Urinary bladder (tissue), 4 donors: ENCODE data around the gene FAM20C. TPM values are rescaled to one million over a fixed set of nuclear protein-coding genes. Genes with fewer than 3 reads are reported as not detected.
"Not testable (repeated sequence)": the region's sequence is repeated elsewhere in the genome, so short reads cannot be mapped to it uniquely, and the experiment has no call there.

ENCODE experiments used
- DNase-seq: peaks from one replicate; pipeline ENCODE4 v3.0.0-alpha.2; 2015; ENCODE audit errors: extremely low spot score
- H3K27ac ChIP-seq: one replicate; pipeline ENCODE4 v1.5.1; 2013; ENCODE audit warnings: low read depth, mild to moderate bottlenecking, moderate library complexity
- H3K36me3 ChIP-seq: one replicate; pipeline ENCODE4 v1.6.1; 2013; ENCODE audit warnings: mild to moderate bottlenecking, moderate library complexity; ENCODE audit not compliant: insufficient read depth
- H3K4me1 ChIP-seq: one replicate; pipeline ENCODE4 v1.6.1; 2013; ENCODE audit warnings: mild to moderate bottlenecking, moderate library complexity; ENCODE audit not compliant: insufficient read depth
- H3K4me3 ChIP-seq: one replicate; pipeline ENCODE4 v1.5.1; 2013; ENCODE audit warnings: low read depth, low read length
- WGBS: extraction: QIAGEN DNeasy Blood & Tissue Kit; methylation state at CpG from one replicate; pipeline ENCODE4 v1.1.7; 2013; 5-methylcytosine and 5-hydroxymethylcytosine counted together
- polyA plus RNA-seq: library from polyadenylated mRNA; stranded (reverse); fragments of 200-250 nt; gene quantifications from one replicate; pipeline ENCODE4 v1.2.3, GENCODE V29; 2013
- total RNA-seq: library from RNA; depleted of rRNA; stranded (reverse); fragments of >200 nt; gene quantifications from one replicate; pipeline ENCODE4 v1.2.3, GENCODE V29; 2014
- donor health status: healthy with polysubstance abuse.
- donor health status: healthy.

Gene FAM20C
- total and polyA plus RNA-seq, 2 donors = 13.3 to 86.5 TPM

- H3K4me3 ChIP-seq = no peak overlapping the region
- no peaks in the 10 kb centered on the region for H3K36me3 ChIP-seq
- no peak overlapping the region for H3K27ac ChIP-seq
- DNase-seq = no peak
- 94% methylated on average over 32 of the region's 32 CpGs for WGBS
- H3K4me1 ChIP-seq = no peaks in the 10 kb centered on the region
Observed at GRCh38 chr7:261341-262250, 69.2 kb downstream of the FAM20C start.

GRCh38 chr7:262251-262572 lies 69.8 kb downstream of the FAM20C start:
- H3K27ac ChIP-seq = no peak overlapping the region
- no peak overlapping the region for H3K4me3 ChIP-seq
- WGBS = 95% methylated on average over 9 of the region's 9 CpGs
- DNase-seq = no peak
- H3K4me1 ChIP-seq = no peaks in the 10 kb centered on the region
- H3K36me3 ChIP-seq = no peaks in the 10 kb centered on the region

- not testable (repeated sequence) for H3K36me3 ChIP-seq, DNase-seq, H3K4me1 ChIP-seq, H3K4me3 ChIP-seq, H3K27ac ChIP-seq
- WGBS = 91% methylated on average over 28 of the region's 31 CpGs
Observed at GRCh38 chr7:262631-263311, 70.4 kb downstream of the FAM20C start.

GRCh38 chr7:263483-264351 lies 71.3 kb downstream of the FAM20C start:
- not testable (repeated sequence) for DNase-seq, H3K4me3 ChIP-seq, H3K4me1 ChIP-seq, H3K27ac ChIP-seq, H3K36me3 ChIP-seq
- 76% methylated on average over 35 of the region's 37 CpGs for WGBS

- Histone ChIP-seq H3K4me1 (no peaks in the 10 kb centered on the region), H3K27ac (no peak overlapping the region), H3K4me3 (no peak overlapping the region), H3K36me3 (no peaks in the 10 kb centered on the region)
- DNase-seq = peak; percentile 18
- WGBS = 73% methylated on average over 27 of the region's 27 CpGs
Observed at GRCh38 chr7:264541-265191, 72.3 kb downstream of the FAM20C start.

- H3K36me3 ChIP-seq = no peaks in the 10 kb centered on the region
- WGBS = 72% methylated on average over 25 of the region's 25 CpGs
- H3K4me1 ChIP-seq = no peaks in the 10 kb centered on the region
- H3K27ac ChIP-seq = no peak overlapping the region
- no peak overlapping the region for H3K4me3 ChIP-seq
- no peak for DNase-seq
Observed at GRCh38 chr7:265192-265997, 73.0 kb downstream of the FAM20C start.

GRCh38 chr7:265998-266850 lies 73.9 kb downstream of the FAM20C start:
- whole genome bisulfite sequencing = 73% methylated on average over 22 of the region's 22 CpGs
- DNase-seq = no peak

GRCh38 chr7:266851-267840 lies 74.8 kb downstream of the FAM20C start:
- WGBS = 77% methylated on average over 45 of the region's 45 CpGs
- no peak for DNase-seq
- Histone ChIP-seq H3K4me1 (no peaks in the 10 kb centered on the region), H3K27ac (no peak overlapping the region), H3K36me3 (no peaks in the 10 kb centered on the region), H3K4me3 (no peak overlapping the region)

More at GRCh38 chr7:265998-266850, 73.9 kb downstream of the FAM20C start:
- Histone ChIP-seq H3K4me3 (no peak overlapping the region), H3K27ac (no peak overlapping the region), H3K4me1 (no peaks in the 10 kb centered on the region), H3K36me3 (no peaks in the 10 kb centered on the region)

GRCh38 chr7:268991-269390 lies 76.6 kb downstream of the FAM20C start:
- 68% methylated on average over 12 of the region's 12 CpGs for WGBS
- DNase-seq = no peak
- no peak overlapping the region for H3K27ac ChIP-seq
- no peak overlapping the region for H3K4me3 ChIP-seq
- H3K4me1 ChIP-seq = no peaks in the 10 kb centered on the region
- no peaks in the 10 kb centered on the region for H3K36me3 ChIP-seq

GRCh38 chr7:269721-270120 lies 77.3 kb downstream of the FAM20C start:
- Histone ChIP-seq H3K36me3 (no peaks in the 10 kb centered on the region), H3K27ac (no peak overlapping the region), H3K4me1 (no peaks in the 10 kb centered on the region), H3K4me3 (no peak overlapping the region)
- 89% methylated on average over 11 of the region's 11 CpGs for WGBS
- no peak for DNase-seq

- H3K27ac ChIP-seq = no peak overlapping the region
- DNase-seq = no peak
- WGBS = 80% methylated on average over 11 of the region's 11 CpGs
Observed at GRCh38 chr7:270351-270983, 78.1 kb downstream of the FAM20C start.

More at GRCh38 chr7:270351-270983, 78.1 kb downstream of the FAM20C start:
- no peaks in the 10 kb centered on the region for H3K36me3 ChIP-seq
- no peaks in the 10 kb centered on the region for H3K4me1 ChIP-seq
- H3K4me3 ChIP-seq = no peak overlapping the region
